ENCODE measurements around the gene OR2B2. TPM values are rescaled to one million over a fixed set of nuclear protein-coding genes. Genes with fewer than 3 reads are reported as not detected.

The OR2B2 gene
- total RNA-seq, 1 donor from 2014 or later, result not detected

DNA sequence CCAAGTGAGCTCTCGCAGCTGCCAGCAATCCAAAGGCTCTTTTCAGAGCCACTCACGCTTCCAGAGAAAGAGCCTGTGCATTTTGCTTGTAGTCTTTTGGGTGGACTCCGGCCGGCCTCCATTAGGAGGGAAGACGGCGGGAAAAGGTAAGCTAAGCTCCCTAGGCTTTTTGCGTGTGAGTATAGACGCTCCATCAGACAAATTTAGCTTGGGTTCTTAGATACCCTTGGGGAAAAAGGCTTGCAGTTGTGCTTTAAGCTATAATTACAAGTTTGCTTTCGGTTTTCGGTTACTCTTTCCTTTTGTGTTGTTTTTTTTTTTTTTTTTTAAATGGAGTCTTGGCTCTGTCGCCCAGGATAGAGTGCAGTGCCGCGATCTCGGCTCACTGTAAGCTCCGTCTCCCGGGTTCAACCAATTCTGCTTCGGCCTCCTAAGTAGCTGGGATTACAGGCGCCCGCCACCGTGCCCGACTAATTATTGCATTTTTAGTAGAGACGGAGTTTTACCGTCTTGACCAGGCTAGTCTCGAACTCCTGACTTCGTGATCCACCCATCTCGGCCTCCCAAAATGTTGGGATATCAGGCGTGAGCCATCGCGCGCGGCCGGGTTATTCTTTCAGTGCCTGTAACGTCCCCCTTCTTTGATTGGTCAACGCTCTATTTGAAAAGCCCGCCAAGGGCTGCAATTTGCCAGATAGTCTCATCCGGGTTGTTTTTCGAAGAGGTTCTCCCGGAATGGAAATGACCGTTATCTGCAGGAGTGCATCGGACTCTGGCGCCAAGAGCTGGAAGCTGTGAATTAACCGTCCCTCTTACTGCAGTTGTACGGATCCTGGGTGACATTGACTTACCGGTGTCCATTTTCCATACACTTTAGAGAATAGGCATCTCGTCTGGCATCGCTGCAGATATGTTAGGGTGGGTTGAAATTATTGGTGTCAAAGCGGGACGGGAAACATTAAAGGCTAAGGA is 18.1 kb downstream of the OR2B2 start:
- no peak for DNase-seq (ENCODE audit: low spot score)

DNA sequence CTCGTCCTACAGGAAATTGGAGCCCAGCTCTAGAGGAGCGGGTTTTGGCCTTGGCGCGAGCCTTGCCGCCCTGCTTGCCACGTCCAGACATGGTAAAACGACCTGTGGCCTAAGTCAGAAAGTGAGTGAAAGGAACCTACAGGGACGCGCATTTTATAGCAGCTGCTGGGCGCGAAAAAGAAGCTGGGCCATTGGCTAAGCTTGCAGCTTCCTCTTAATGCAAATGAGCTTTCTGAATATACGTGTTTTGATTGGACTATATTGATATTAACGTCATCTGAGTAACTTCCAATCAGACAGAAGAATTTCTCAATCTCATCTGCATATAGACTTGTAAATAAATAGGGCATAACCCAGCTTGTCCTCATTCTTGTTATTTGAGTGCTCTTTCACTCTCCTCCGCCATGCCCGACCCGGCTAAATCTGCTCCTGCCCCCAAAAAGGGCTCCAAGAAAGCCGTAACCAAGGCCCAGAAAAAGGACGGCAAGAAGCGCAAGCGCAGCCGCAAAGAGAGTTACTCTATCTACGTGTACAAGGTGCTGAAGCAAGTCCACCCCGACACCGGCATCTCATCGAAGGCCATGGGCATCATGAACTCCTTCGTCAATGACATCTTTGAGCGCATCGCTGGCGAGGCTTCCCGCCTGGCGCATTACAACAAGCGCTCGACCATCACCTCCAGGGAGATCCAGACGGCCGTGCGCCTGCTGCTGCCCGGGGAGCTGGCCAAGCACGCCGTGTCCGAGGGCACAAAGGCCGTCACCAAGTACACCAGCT is 18.9 kb downstream of the OR2B2 start:
- DNase-seq (ENCODE audit: low spot score), result no peak

DNA sequence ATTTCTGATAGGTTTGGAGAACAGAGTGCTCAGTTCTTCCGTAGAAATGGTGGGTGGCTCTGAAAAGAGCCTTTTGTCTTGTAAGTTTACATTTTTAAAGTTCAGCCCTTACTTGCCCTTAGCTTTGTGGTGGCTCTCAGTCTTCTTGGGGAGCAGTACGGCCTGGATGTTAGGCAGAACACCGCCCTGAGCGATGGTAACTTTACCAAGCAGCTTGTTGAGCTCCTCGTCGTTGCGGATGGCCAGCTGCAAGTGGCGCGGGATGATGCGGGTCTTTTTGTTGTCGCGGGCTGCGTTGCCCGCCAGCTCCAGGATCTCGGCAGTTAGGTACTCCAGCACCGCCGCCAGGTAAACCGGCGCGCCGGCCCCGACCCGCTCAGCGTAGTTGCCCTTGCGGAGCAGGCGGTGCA is 19.5 kb downstream of the OR2B2 start:
- no peak for DNase-seq (ENCODE audit: low spot score)

DNA sequence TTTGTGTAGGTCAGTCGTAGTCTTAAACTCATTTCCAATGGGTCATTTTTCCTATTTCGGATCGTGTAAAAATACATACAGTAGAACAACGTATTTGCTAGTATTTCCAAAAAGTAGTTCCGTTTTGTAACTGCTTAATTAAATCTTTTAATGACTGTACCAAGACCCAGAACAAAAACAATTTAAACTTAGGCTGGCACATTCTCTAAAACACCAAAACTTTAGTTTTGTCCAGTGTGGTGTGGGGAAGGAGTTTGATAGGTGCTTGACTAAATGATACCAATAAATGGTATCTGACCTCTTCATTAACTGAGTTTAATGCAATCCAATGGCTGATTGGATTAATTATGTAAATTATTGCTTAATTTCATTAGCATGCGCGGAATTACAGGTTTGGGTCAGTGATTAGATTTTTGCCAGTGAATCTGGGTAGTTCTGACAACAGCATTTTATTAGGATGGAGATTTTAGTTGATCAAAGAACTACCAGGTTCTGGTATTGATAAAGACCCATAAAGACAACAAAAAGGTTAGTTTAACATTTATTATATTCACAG is 20.8 kb downstream of the OR2B2 start:
- DNase-seq (ENCODE audit: low spot score), result no peak

DNA sequence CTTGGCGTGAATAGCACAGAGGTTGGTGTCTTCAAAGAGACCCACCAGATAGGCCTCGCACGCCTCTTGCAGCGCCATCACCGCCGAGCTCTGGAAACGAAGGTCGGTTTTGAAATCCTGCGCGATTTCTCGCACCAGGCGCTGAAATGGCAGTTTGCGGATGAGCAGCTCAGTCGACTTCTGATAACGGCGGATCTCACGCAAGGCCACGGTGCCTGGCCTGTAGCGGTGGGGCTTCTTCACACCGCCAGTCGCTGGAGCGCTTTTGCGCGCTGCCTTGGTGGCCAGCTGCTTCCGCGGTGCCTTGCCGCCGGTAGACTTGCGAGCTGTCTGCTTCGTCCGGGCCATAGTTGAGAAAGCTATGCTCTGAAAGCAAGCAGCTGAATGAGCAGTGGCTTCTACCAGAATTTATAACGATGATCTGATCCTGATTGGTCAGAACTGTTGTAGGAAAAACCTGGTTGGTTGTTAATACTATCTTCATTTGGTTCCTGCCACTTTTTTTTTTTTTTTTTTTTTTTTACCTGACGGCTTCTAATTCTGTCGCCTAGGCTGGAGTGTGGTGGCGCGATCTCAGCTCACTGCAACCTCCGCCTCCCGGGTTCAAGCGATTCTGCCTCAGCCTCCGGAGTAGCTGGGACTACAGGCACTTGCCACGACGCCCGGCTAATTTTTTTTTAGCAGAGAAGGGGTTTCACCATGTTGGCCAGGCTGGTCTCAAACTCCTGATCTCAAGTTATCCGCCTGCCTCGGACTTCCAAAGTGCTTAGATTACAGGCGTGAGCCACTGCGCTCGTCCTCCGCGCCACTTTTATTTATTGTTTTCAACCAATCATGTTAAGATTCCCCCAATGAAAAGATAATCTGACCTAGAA is 21.5 kb downstream of the OR2B2 start:
- DNase-seq (ENCODE audit: low spot score), result no peak

DNA sequence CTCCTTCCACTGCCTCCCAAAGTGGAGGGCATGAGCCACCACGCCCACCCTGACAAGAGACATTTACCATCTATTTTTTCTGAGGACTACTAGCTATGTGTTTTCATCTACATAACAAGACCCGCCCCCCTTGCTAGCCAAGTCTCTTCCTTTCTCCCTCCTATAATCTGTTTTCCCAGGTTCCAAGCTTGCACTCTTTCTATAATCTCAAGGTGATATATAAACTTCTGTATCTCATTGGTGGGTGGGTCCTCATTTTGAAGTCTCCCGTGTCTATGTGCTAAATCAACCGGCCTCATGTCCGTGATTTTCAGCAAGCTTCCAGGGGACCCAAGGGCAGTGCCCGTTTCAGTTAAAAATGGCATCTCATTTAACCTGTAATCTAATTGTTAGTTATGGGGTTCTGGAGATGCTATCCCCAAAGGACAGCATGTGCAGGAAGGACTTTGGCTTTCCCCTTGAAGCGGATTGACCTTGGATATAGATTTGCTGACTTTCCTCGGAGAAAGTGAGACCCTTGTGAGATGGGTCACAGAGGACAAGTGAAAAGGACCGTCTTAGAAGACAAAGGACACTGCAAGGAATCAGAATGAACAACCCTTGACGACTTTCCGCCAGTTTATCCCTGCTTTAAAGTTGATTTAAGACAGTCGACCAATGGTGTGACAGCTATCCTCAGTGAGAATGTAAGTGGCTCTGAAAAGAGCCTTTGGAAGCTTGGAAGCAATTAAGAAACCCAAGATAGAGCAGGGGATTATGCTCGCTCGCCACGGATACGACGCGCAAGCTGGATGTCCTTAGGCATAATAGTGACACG is 22.4 kb downstream of the OR2B2 start:
- DNase-seq (ENCODE audit: low spot score), result no peak

DNA sequence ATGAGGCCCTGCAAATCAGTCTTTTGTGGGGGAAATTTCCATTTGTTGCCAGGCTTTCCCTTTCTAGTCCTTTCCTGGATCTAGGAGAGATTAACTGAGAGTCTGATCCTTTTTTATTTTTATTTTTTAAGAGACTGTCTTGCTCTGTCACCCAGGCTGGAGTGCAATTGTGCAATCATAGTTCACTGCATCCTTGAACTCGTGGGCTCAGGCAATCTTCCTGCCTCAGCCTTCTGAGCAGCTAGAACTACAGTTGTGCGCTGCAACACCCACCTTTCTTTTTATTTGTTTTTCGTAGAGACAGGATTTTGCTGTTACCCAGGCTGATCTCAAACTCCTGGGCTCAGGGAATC is 22.9 kb downstream of the OR2B2 start:
- DNase-seq (ENCODE audit: low spot score), result no peak

DNA sequence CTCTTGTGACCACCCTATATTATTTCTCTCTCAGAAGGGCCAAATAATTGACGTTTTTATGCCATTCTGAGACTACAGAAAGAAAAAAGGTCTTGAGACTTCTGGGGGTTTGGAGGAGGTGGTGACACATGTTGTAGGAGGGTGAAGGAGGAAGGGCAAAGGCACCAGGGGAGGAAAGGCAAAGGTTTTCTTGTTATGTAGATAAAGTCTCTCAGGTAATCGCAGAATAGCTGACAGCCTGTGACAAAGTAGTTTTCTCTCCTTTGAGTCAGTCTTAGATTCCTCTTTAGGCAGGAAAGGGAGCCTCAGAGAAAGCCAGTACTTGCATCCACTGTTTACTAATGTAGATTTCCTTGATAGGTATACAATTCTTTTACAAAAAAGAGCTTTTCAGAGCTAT is 23.6 kb downstream of the OR2B2 start:
- DNase-seq (ENCODE audit: low spot score), result no peak

DNA sequence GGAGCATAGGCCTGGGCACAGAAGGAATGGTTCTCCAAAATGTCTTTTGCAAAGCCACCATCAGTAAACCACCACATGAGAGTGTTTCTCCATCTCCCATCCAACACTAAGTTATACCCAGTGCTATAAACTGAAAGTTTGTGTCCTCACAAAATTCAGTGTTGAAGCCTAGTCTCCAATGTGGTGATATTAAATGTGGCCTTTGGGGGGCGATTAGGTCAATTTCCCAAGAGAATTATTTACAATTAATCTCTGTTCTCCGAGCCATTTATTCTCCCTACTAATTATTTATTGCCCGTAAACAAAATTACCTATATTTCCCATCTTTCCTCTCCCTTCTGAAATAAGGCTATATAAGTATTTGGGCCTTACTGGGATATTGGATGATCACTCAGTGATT is 26.1 kb downstream of the OR2B2 start:
- no peak for DNase-seq (ENCODE audit: low spot score)

DNA sequence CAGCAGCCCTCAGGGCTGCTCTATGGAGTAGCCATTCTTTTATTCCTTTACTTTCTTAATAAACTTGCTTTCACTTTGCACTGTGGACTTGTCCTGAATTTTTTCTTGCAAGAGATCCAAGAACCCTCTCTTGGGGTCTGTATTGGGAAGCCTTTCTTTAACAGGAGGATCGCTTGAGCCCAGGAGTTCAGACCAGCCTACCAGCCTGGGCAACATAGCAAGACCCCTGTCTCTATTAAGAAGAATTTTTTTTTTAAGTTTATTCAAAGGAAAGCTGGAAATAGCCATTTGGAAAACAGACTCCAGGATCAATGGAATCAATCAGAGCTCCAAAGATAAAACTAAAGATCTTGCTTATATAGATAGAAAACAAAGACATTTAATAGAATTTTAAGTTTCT is 29.1 kb downstream of the OR2B2 start:
- DNase-seq (ENCODE audit: low spot score), result no peak

DNA sequence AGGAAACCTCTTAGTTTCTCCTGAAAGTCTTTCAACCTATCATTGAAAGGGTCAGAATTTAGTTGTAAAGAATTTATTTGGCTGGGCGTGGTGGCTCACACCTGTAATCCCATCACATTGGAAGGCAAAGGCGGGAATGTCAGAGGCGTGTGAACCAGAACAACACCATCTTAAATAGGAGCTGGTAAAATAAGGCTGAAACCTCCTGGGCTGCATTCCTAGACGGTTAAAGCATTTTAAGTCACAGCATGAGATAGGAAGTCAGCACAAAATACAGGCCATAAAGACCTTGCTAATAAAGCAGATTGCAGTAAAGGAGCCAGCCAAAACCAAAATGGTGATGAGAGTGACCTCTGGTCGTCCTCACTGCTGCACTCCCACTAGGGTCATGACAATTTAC is 29.6 kb downstream of the OR2B2 start:
- no peak for DNase-seq (ENCODE audit: low spot score)

DNA sequence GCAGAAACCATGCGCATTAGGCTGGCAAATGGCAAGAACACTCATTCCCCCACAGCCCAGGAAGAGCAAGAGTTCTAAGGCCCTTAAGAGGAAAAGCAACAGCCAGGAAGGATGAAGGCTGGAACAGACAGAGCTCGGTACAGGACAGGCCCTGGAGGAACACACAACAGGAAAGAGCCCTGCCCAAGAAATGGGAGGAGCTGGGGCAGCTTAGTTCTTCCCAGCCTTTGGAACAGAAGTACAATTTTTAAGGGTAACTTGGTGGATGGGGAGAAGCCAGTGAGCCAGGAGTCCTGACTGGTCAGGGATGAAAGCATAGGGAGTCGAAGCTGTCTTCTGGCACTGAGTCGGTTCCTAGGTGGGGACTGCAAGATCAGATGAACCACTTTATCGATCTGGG is 32.4 kb downstream of the OR2B2 start:
- no peak for DNase-seq (ENCODE audit: low spot score)

DNA sequence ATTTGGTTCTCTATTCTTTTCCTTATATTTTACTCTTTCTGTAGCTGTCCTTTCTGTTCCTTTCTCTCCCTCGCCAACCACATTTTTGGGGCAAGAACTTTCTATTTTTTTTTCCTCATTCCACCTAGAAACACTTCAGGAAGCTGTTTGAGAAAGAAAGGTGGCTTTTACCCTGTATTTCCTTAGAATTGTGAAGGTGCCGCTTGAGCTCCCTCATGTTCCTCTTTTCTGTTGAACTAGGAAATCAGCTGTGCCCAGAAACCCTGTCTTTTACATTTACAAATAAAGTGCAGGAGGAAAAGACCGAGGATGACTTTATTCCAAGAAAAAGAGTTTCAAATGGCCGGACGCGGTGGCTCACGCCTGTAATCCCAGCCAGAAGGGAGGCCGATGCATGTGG is 38.2 kb downstream of the OR2B2 start:
- no peak for DNase-seq (ENCODE audit: low spot score)

DNA sequence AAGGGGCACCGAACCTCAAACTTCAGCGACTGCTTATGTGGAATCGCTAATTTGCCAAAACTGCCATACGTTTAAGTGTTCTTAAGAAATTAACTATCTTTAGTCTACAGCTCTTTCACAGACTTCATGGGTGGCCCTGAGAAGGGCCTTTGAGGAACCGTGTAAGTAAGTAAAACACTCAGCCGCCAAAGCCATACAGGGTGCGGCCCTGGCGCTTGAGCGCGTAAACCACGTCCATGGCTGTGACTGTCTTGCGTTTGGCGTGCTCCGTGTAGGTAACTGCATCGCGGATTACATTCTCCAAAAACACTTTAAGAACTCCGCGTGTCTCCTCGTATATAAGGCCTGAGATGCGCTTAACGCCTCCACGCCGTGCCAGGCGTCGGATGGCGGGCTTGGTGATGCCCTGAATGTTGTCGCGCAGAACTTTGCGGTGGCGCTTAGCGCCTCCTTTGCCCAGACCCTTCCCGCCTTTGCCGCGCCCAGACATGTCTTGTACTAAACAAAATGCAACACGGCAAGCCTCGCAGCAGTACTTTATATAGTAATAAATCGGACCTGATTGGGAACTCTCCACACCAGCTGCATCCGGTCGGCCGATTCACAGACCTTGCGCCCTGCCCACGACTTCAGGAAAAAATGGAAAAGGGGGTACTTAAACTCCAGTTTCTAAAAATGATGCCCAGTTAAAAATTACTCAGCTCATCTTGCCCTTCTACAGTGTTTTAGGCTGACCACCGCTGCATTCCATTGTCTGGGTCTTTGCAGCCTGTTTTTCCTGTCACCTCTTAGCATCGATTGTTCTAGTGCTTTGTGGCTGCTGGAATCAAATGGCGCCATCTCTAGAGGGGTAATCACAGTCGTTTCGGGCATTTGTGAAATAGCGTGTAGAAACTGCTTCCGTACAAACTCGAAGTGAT is 38.9 kb downstream of the OR2B2 start:
- DNase-seq (ENCODE audit: low spot score), result no peak

DNA sequence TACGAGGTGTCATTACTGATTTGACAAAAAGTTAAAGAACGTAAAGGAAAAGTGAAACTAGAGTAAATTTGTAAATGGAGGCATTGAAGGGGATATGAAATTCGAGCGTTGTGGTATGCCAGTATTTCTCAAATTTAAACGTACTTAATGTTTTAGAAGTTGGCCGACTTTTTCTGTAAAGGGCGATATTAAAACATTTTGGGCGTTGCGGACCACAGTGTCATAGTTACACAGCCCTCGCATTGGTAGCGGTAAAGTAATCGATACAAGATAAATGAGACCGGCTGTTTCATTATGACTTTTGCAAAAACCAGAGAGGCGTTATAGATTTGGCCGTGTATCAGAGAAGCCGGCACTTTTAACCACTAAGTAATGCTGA is 39.6 kb downstream of the OR2B2 start:
- DNase-seq (ENCODE audit: low spot score), result no peak

DNA sequence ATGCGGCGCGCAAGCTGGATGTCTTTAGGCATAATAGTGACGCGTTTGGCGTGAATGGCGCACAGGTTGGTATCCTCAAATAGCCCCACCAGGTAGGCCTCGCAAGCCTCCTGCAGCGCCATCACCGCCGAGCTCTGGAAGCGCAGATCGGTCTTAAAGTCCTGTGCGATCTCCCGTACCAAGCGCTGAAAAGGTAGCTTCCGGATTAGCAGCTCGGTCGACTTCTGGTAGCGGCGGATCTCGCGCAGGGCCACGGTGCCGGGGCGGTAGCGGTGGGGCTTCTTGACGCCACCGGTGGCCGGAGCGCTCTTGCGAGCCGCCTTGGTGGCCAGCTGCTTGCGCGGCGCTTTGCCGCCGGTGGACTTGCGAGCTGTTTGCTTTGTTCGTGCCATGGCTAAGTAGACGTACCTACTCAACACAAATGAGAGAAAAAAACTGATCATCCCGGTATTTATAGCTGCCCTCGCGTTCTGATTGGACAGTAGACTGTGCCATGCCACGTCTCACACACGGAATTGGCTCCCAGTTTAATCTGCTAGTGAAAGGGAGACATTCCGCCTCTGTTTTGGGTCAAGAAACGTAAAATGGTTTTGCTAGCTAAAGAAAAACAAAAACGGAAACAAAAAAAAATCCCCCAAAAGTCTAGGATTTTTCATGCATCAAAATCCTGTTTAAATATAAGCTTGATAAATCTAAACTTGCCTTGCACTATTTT is 40.1 kb downstream of the OR2B2 start:
- no peak for DNase-seq (ENCODE audit: low spot score)

DNA sequence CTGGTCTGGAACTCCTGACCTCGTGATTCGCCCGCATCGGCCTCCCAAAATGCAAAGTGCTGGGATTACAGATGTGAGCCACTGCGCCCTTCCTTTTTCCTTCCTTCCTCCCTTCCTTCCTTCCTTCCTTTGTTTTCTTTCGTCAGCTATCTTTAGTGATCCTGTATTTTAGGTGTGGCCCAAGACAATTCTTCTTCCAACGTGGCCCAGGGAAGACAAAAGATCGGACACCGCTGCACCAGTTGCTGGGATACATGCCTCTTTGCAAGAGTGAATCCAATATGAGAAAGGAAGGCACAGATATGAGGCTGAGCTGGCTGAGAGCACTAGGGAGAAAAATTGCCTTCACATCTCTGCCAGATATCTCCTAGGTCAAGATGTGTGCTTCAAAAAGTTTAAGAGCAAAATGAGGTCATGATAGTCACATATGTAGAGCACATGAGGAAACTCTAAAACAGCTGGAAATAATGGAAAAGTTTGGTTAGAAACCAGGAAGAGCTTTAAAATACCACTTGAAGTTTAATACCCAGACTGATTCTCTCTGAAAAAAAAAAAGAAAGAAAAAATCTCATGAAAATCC is 41.8 kb downstream of the OR2B2 start:
- DNase-seq (ENCODE audit: low spot score), result no peak

DNA sequence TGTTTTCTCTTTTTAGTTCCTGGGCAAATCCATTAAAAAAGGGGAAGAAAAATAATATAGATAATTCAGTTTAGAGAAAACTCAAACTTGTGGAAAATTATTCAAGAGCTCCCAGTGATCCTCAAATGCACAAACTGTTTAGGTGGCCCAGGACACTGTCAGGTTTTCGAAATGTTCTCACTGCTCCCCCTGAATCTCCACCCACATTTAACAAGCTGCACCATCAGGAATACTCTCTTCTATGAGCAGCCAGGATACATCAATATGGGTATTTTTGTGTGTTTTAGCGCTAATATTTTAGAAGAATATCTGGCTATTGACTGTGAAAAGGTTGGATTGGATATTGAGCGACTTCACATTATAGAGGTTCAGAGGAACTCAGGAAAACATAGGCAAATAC is 43.9 kb downstream of the OR2B2 start:
- no peak for DNase-seq (ENCODE audit: low spot score)

Data from mesenteric fat pad (tissue), 1 donor.